Hematopoietic multipotent progenitor cell treated with erythropoietin and hydrocortisone succinate and interleukin-3 and kit ligand, for 4 days (in vitro differentiated cells): ENCODE measurements around the gene BCL2L1.

Experiments used
- DNase-seq: peaks from one replicate; pipeline ENCODE4 v3.0.0-alpha.2; 2015

BCL2L1 gene

DNA sequence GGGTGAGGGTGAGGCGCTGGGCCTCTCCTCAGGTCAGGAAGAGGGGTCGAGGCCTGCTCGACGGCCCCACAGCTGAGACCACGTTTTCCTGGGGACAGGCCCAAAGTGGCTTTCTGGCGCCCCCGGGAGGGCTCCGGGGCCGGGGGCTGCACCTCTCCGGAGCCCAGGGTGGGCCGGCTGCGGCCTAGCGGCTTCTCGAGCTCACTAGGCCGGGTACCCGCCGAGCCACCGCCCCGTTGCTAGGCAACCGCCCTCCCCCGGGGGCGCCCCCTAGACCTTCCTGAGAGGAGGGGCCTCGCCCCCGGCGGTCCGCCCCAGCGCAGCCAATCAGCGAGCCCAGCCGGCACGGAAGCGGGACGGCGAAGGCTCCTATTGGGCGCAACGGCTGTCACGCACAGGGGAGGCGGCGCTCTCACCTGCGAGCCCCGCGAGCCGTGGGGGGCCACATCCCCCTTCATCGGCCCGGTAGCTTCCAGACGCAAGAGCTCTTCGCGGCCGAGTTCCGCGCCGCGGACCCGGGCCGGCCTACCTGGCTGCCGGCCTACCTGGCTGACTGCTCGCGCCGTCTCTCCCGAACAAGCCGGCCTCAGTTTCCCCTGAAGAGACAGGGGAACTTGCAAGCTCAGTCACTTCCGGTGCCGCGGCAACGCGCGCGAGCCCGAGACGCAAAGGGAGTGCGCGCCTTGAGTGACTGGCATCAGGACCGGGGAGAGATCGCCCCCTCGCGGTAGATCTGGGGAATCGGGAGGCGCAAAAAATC lies 831 bp upstream of the BCL2L1 start:
- peak; percentile 99 for DNase-seq

GRCh38 chr20:31723069-31723318 lies 326 bp upstream of the BCL2L1 start:
- DNase-seq, result no peak

DNA sequence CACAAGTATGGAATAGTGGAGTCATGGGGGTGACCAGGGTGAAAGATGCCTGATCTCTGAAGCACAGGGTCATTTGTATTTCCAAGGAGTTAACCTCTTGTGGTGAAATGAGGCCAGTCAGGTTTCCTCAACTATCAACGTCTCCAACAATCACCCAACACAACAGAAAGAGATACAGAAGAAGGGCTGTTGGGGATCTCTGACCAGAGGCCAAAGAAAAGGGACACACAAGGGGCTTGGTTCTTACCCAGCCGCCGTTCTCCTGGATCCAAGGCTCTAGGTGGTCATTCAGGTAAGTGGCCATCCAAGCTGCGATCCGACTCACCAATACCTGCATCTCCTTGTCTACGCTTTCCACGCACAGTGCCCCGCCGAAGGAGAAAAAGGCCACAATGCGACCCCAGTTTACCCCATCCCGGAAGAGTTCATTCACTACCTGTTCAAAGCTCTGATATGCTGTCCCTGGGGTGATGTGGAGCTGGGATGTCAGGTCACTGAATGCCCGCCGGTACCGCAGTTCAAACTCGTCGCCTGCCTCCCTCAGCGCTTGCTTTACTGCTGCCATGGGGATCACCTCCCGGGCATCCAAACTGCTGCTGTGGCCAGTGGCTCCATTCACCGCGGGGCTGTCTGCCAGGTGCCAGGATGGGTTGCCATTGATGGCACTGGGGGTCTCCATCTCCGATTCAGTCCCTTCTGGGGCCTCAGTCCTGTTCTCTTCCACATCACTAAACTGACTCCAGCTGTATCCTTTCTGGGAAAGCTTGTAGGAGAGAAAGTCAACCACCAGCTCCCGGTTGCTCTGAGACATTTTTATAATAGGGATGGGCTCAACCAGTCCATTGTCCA lies 1.0 kb downstream of the BCL2L1 start:
- DNase-seq, result no peak

DNA sequence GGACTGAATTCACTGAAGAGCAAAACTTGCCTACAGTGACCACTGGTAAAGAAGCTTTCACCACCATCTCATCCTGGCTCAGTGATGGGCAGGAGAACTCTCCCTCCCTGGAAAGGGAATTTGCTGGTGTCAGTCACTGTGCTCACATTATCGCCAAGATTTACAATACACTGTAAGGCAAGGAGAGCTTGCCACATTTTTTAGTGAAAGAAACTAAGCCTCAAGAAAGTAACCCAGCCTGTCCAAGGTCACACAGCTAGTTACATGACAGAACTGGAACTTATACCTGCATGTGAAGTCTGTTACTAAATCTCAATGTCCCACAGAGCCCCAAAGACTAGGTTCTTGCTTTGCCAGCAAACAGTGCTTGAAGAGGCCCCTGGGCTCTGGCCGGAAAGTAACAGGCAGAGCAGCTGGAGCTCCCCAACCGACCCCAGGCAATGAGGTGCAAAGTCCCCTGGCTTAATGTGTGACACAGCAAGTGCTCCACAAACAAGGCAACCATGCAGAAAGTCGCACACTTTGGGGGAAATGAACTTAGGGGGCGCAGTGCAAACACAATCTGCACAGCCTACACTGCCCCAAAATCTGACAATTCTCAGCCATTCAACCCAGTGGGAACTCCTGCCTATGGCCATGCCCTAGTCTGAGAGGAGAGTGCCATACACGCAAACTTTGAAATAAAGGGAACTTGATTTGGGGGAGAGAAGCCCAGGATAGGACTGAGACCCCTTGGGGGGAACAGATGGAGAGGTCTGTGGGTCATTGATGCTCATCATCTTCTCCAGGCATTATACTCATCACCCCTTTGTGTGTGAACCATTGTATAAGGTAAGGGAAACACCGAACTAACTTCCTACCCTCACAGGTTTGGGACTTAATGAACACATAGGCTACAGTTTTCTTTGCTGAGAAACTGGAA lies 1.9 kb downstream of the BCL2L1 start:
- DNase-seq, result peak; percentile 69

- peak; percentile 21 for DNase-seq
Measured at GRCh38 chr20:31719644-31720485, 2.8 kb downstream of the BCL2L1 start.

- DNase-seq, result peak; percentile 34
Measured at GRCh38 chr20:31718952-31719643, 3.6 kb downstream of the BCL2L1 start.

DNA sequence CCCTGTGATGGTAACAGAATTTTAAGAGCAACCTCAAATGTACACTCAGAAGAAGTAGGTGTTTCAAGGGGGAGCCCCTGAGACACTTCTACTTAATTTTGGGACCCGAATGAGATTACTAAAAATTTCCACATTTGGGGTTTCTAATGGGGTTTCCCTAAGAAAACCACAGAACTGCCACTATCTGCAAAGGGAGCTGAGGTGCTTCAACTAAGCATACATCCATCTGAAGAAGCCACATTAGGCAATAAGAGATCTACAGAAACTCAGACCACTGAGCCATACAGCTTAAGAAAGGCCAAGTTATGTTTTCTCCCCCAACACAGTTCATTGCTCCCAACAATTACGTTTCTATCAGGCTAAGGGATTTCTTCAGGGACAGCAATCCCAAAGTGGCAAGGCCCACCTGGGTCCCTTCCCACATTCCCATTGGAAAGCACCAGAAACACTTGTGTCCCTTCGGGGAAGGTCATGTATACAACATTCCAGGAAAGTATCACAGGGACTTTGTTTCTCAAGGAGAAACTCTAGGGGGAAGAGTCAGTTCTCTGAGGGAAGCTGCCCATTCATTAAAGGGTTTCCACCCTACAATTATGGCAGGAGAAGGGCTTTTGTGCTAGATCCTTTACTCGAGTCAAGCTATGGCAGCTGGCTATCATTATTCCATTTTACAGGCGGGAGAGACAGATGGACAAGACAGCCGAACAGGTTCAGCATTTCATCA lies 5.0 kb downstream of the BCL2L1 start:
- peak; percentile 62 for DNase-seq

DNA sequence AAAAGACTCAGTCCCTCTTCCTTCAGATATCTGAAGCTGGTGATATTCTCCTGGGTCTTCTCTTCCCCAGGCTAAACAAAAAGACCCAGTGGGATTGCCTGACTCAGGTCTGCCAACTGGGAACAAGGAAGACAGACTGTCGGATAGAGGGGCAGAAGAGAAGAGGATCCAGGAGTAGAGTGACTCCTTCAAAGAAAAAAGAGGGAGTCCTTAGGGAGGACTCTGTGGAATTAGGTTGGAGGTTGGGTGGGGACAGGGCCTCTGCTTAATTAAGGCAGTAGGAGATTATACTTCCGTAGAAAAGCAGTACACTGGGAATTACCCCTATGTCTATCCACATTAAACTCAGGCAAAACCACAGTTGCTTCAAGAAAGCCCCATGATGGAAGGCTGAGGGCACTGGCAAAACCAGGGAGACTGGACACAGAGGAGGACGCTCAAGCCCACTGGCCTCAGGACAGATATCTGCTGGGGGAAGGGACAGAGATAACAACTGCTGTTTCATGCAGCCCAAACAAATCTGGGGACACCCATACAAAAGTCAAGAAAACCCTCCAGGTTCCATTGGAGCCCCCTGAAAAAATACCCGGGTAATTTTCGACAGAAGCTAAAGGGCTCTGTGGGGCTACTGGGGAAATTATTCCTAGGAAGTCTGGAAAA lies 5.7 kb downstream of the BCL2L1 start:
- DNase-seq, result no peak

DNA sequence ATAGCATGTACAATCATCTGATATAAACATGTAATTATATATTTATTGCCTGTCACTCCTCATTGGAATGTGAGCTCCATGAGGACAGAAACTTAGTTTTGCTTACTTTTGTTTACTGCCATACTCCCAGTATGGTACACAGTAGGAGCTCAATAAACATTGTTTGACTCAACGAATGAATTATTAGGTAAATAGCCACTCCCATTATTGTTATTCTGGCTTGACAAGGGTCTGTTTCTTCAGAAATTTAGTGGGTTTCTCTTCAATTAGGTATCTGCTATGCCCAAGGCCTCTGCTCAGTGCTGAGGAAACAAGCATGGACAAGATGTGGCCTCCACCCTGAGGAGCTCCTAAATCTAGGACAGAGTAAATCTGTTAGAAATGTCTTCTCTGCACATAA lies 6.3 kb downstream of the BCL2L1 start:
- DNase-seq, result no peak

DNA sequence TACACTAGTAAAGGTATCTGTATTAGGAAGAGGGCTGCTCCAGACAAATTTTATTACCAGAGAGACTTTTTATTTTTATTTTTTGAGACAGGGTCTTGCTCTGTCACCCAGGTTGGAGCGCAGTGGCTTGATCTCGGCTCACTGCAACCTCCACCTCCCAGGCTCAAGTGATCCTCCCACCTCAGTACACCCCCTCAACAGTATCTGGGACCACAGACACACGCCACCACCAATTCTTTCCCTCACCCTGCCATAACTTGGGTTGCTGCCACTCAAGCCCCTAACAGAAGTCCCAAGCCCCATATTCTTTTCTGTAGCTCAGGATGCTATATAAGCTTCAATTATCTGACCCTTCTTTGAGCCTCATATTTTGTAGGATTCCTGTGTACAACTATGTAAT lies 6.9 kb downstream of the BCL2L1 start:
- no peak for DNase-seq

GRCh38 chr20:31713312-31714273 lies 9.1 kb downstream of the BCL2L1 start:
- DNase-seq, result no peak

GRCh38 chr20:31712564-31713311 lies 9.9 kb downstream of the BCL2L1 start:
- DNase-seq, result no peak

- DNase-seq, result peak; percentile 49
Measured at GRCh38 chr20:31712112-31712553, 10.5 kb downstream of the BCL2L1 start.

- no peak for DNase-seq
Measured at GRCh38 chr20:31711179-31712111, 11.2 kb downstream of the BCL2L1 start.

DNA sequence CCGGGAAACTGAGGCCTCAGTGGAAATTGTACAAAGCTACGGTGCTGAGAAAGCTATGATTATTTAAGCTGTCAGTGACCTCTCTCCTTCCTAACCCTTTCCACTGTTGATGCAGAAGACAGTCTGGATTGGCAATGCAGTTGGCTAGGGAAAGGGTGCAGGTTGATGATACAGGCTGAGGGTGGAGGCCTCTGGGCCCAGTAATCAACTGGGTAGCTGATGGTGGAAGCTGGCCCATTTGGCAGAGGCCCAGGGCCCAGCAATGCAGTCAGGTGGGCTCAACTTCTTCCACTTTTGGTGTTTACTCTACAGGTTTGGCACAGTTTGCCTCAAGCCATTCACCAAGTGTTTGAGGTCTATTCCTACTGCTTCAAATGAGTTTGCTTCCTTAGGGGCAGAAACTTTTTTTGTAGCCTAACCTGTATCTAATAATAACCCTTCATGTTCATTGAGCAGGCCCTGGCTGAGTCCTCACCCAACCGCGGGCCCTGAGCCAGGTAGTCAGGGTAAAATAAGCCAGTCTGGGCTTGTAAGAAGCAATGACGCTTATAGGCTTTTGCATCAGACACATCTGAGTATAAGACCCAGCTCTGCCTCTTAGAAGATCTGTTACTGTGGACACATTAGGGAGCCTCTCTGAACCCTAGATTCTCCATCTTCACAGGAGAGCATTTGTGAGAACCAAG lies 12.1 kb downstream of the BCL2L1 start:
- no peak for DNase-seq

GRCh38 chr20:31709939-31710338 lies 12.7 kb downstream of the BCL2L1 start:
- no peak for DNase-seq
